ENCODE results near the gene SHFL.

The SHFL gene

GRCh38 chr19:10088949-10089554, 2.9 kb downstream of the SHFL start:
- DNase-seq = no peak

- DNase-seq = no peak
These were observed 3.8 kb downstream of the SHFL start for GRCh38 chr19:10089801-10090375.

- no peak for DNase-seq
These were observed 5.2 kb downstream of the SHFL start for GRCh38 chr19:10091370-10091687.

GRCh38 chr19:10091895-10092641, 6.0 kb downstream of the SHFL start:
- DNase-seq = no peak

GRCh38 chr19:10092648-10093294, 6.7 kb downstream of the SHFL start:
- no peak for DNase-seq

- DNase-seq = no peak
These were observed 7.4 kb downstream of the SHFL start for GRCh38 chr19:10093295-10094186.

- no peak for DNase-seq
These were observed 9.5 kb downstream of the SHFL start for GRCh38 chr19:10095622-10095947.

- peak; percentile 93 for DNase-seq
These were observed 10.0 kb downstream of the SHFL start for GRCh38 chr19:10095948-10096614.

- no peak for DNase-seq
These were observed 10.5 kb downstream of the SHFL start for GRCh38 chr19:10096615-10096963.

- DNase-seq = no peak
These were observed 14.2 kb downstream of the SHFL start for GRCh38 chr19:10100163-10100785.

- DNase-seq = no peak
These were observed 16.7 kb downstream of the SHFL start for GRCh38 chr19:10102787-10103236.

- DNase-seq = no peak
These were observed 18.0 kb downstream of the SHFL start for GRCh38 chr19:10104130-10104513.

GRCh38 chr19:10104665-10105508, 18.8 kb downstream of the SHFL start:
- no peak for DNase-seq

GRCh38 chr19:10105509-10106099, 19.5 kb downstream of the SHFL start:
- no peak for DNase-seq

- DNase-seq = peak; percentile 98
These were observed 20.2 kb downstream of the SHFL start, which contains the start of gene PPAN for GRCh38 chr19:10106100-10106936. Gene PPAN, plus strand, starts transcription at chr19:10106362. Its CDS starts 33 bp downstream, at chr19:10106395.

GRCh38 chr19:10107254-10107653, 21.1 kb downstream of the SHFL start:
- no peak for DNase-seq

- DNase-seq = no peak
These were observed 21.8 kb downstream of the SHFL start for GRCh38 chr19:10107817-10108367.

- DNase-seq = no peak
These were observed 23.4 kb downstream of the SHFL start for GRCh38 chr19:10109528-10109927.
